Activated naive CD8-positive, alpha-beta T cell treated with anti-CD3 and anti-CD28 coated beads for 36 hours (primary cell): ENCODE measurements around the gene KREMEN1. TPM values are rescaled to one million over a fixed set of nuclear protein-coding genes. Genes with fewer than 3 reads are reported as not detected.
A peak's percentile ranks its signal among the peaks of the same experiment; 100 is the strongest.

Source experiments
- DNase-seq: peaks from one replicate; pipeline ENCODE4 v3.0.0; 2021
- H3K27ac Mint-ChIP-seq: one replicate; pipeline ENCODE4 v1.8.0; 2022; ENCODE audit warnings: mild to moderate bottlenecking, moderate library complexity, mixed read lengths
- H3K27me3 Mint-ChIP-seq: one replicate; pipeline ENCODE4 v1.8.0; 2022; ENCODE audit warnings: mild to moderate bottlenecking, mixed read lengths
- H3K36me3 Mint-ChIP-seq: one replicate; pipeline ENCODE4 v1.8.0; 2021; ENCODE audit warnings: mild to moderate bottlenecking, mixed read lengths
- H3K4me1 Mint-ChIP-seq: one replicate; pipeline ENCODE4 v1.8.0; 2021; ENCODE audit warnings: mixed read lengths
- H3K4me3 Mint-ChIP-seq: one replicate; pipeline ENCODE4 v1.8.0; 2022; ENCODE audit warnings: mild to moderate bottlenecking, moderate library complexity, mixed read lengths
- H3K9me3 Mint-ChIP-seq: one replicate; pipeline ENCODE4 v1.8.0; 2022; ENCODE audit warnings: mixed read lengths
- total RNA-seq, 2 experiments: library from RNA; stranded (reverse); gene quantifications; one replicate each; pipeline ENCODE4 v1.2.3, GENCODE V29; 2021

KREMEN1 gene
- total RNA-seq, 2 experiments from 2014 or later = 0.28 to 0.29 TPM

- H3K27me3 Mint-ChIP-seq = peaks cover 32% of the 10 kb centered on the region
Measured at GRCh38 chr22:29061773-29062172, 11.1 kb upstream of the KREMEN1 start, which contains the start of gene C22orf31. C22orf31 (minus strand) TSS chr22:29061831; CDS start chr22:29061792, 39 bp downstream.

GRCh38 chr22:29062286-29062821 lies 10.5 kb upstream of the KREMEN1 start:
- DNase-seq = no peak
- Mint-ChIP-seq H3K4me1 (peaks cover 8% of the 10 kb centered on the region), H3K36me3 (no peaks in the 10 kb centered on the region), H3K27me3 (peaks cover 35% of the 10 kb centered on the region), H3K9me3 (no peaks in the 10 kb centered on the region), H3K27ac (no peak overlapping the region), H3K4me3 (no peak overlapping the region)

More at GRCh38 chr22:29061773-29062172, 11.1 kb upstream of the KREMEN1 start, which contains the start of gene C22orf31:
- DNase-seq = no peak
- Mint-ChIP-seq H3K36me3 (no peaks in the 10 kb centered on the region), H3K27ac (no peak within 1 kb of the TSS), H3K4me1 (peaks cover 8% of the 10 kb centered on the region), H3K9me3 (no peaks in the 10 kb centered on the region), H3K4me3 (no peak within 1 kb of the TSS)

GRCh38 chr22:29065468-29066190 lies 7.2 kb upstream of the KREMEN1 start:
- peaks cover 10% of the 10 kb centered on the region for H3K4me1 Mint-ChIP-seq
- DNase-seq = no peak
- peaks cover 49% of the 10 kb centered on the region for H3K27me3 Mint-ChIP-seq
- H3K36me3 Mint-ChIP-seq = no peaks in the 10 kb centered on the region
- no peak overlapping the region for H3K27ac Mint-ChIP-seq
- no peaks in the 10 kb centered on the region for H3K9me3 Mint-ChIP-seq
- no peak overlapping the region for H3K4me3 Mint-ChIP-seq

GRCh38 chr22:29069463-29069862 lies 3.4 kb upstream of the KREMEN1 start:
- peaks cover 30% of the 10 kb centered on the region for H3K4me1 Mint-ChIP-seq
- no peak overlapping the region for H3K4me3 Mint-ChIP-seq
- no peak for DNase-seq
- peaks cover 53% of the 10 kb centered on the region for H3K27me3 Mint-ChIP-seq
- no peaks in the 10 kb centered on the region for H3K36me3 Mint-ChIP-seq
- H3K27ac Mint-ChIP-seq = no peak overlapping the region
- no peaks in the 10 kb centered on the region for H3K9me3 Mint-ChIP-seq

GRCh38 chr22:29070490-29070889 lies 2.3 kb upstream of the KREMEN1 start:
- peak overlapping the region; percentile 70 for H3K4me3 Mint-ChIP-seq

GRCh38 chr22:29071261-29072045 lies 1.4 kb upstream of the KREMEN1 start:
- Mint-ChIP-seq H3K27ac (no peak overlapping the region), H3K4me1 (peaks cover 23% of the 10 kb centered on the region), H3K27me3 (peaks cover 72% of the 10 kb centered on the region), H3K36me3 (no peaks in the 10 kb centered on the region), H3K4me3 (peak overlapping the region; percentile 71), H3K9me3 (no peaks in the 10 kb centered on the region)
- peak; percentile 59 for DNase-seq

More at GRCh38 chr22:29070490-29070889, 2.3 kb upstream of the KREMEN1 start:
- Mint-ChIP-seq H3K36me3 (no peaks in the 10 kb centered on the region), H3K27me3 (peaks cover 64% of the 10 kb centered on the region), H3K4me1 (peaks cover 30% of the 10 kb centered on the region), H3K9me3 (no peaks in the 10 kb centered on the region), H3K27ac (no peak overlapping the region)
- no peak for DNase-seq

- Mint-ChIP-seq H3K9me3 (no peaks in the 10 kb centered on the region), H3K4me1 (peaks cover 23% of the 10 kb centered on the region), H3K36me3 (no peaks in the 10 kb centered on the region), H3K27me3 (peaks cover 71% of the 10 kb centered on the region), H3K4me3 (peak overlapping the region; percentile 71), H3K27ac (no peak overlapping the region)
- DNase-seq = peak; percentile 89
Measured at GRCh38 chr22:29072193-29072978, 449 bp upstream of the KREMEN1 start.

- Mint-ChIP-seq H3K36me3 (no peaks in the 10 kb centered on the region), H3K27ac (no peak overlapping the region), H3K4me1 (peaks cover 23% of the 10 kb centered on the region), H3K9me3 (no peaks in the 10 kb centered on the region), H3K4me3 (peak overlapping the region; percentile 58), H3K27me3 (peaks cover 82% of the 10 kb centered on the region)
- DNase-seq = peak; percentile 14
Measured at GRCh38 chr22:29073618-29074275, 912 bp downstream of the KREMEN1 start.

GRCh38 chr22:29074276-29074772 lies 1.5 kb downstream of the KREMEN1 start:
- peaks cover 23% of the 10 kb centered on the region for H3K4me1 Mint-ChIP-seq
- peak overlapping the region; percentile 58 for H3K4me3 Mint-ChIP-seq
- no peaks in the 10 kb centered on the region for H3K36me3 Mint-ChIP-seq
- no peak overlapping the region for H3K27ac Mint-ChIP-seq
- H3K27me3 Mint-ChIP-seq = peaks cover 84% of the 10 kb centered on the region
- DNase-seq = no peak
- no peaks in the 10 kb centered on the region for H3K9me3 Mint-ChIP-seq

GRCh38 chr22:29078036-29078868 lies 5.4 kb downstream of the KREMEN1 start:
- DNase-seq = no peak
- Mint-ChIP-seq H3K27ac (no peak overlapping the region), H3K27me3 (peaks cover 72% of the 10 kb centered on the region), H3K4me1 (peaks cover 6% of the 10 kb centered on the region), H3K36me3 (no peaks in the 10 kb centered on the region), H3K9me3 (no peaks in the 10 kb centered on the region), H3K4me3 (no peak overlapping the region)

- peaks cover 73% of the 10 kb centered on the region for H3K27me3 Mint-ChIP-seq
- H3K9me3 Mint-ChIP-seq = no peaks in the 10 kb centered on the region
- H3K36me3 Mint-ChIP-seq = no peaks in the 10 kb centered on the region
- peaks cover 6% of the 10 kb centered on the region for H3K4me1 Mint-ChIP-seq
- DNase-seq = no peak
- H3K4me3 Mint-ChIP-seq = no peak overlapping the region
- H3K27ac Mint-ChIP-seq = no peak overlapping the region
Measured at GRCh38 chr22:29078869-29079207, 6.0 kb downstream of the KREMEN1 start.

GRCh38 chr22:29079218-29079901 lies 6.5 kb downstream of the KREMEN1 start:
- Mint-ChIP-seq H3K9me3 (no peaks in the 10 kb centered on the region), H3K36me3 (no peaks in the 10 kb centered on the region), H3K27ac (no peak overlapping the region), H3K27me3 (peaks cover 68% of the 10 kb centered on the region), H3K4me3 (no peak overlapping the region), H3K4me1 (peaks cover 3% of the 10 kb centered on the region)
- DNase-seq = no peak
